Activated CD8-positive, alpha-beta T cell treated with anti-CD3 and anti-CD28 coated beads for 36 hours (primary cell): ENCODE data around the gene ACAA1. TPM values are rescaled to one million over a fixed set of nuclear protein-coding genes. Genes with fewer than 3 reads are reported as not detected.

Source experiments
- ATAC-seq: fragments of 200-7000 bp; cut with Tn5 transposase; one replicate; pipeline ENCODE4 v1.10.0; 2021; ENCODE audit warnings: mild to moderate bottlenecking, moderate library complexity
- CTCF ChIA-PET: fragments of 350-600 bp; sonication (Branson Sonifier 250); formaldehyde crosslinking; loops from one replicate; lab custom pipeline; 2021; ENCODE audit warnings: antibody characterized with exemption; lab: Charles Lee
- POLR2A ChIA-PET: fragments of 350-600 bp; sonication (Branson Sonifier 250); formaldehyde crosslinking; loops from one replicate; lab custom pipeline; 2021; ENCODE audit warnings: antibody characterized with exemption; lab: Charles Lee
- DNase-seq: peaks from one replicate; pipeline ENCODE4 v3.0.0-alpha.2; 2020
- H3K27ac Mint-ChIP-seq: one replicate; pipeline ENCODE4 v1.8.0; 2021; ENCODE audit warnings: mild to moderate bottlenecking, mixed read lengths
- H3K27me3 Mint-ChIP-seq: one replicate; pipeline ENCODE4 v1.8.0; 2021; ENCODE audit warnings: mixed read lengths
- H3K36me3 Mint-ChIP-seq: one replicate; pipeline ENCODE4 v1.8.0; 2021; ENCODE audit warnings: low read depth, mixed read lengths
- H3K4me1 Mint-ChIP-seq: one replicate; pipeline ENCODE4 v1.8.0; 2021; ENCODE audit warnings: low read depth, mixed read lengths
- H3K4me3 Mint-ChIP-seq: one replicate; pipeline ENCODE4 v1.8.0; 2021; ENCODE audit warnings: mild to moderate bottlenecking, moderate library complexity, mixed read lengths
- H3K9me3 Mint-ChIP-seq: one replicate; pipeline ENCODE4 v1.8.0; 2021; ENCODE audit warnings: mixed read lengths
- CTCF ChIP-seq: fragments of 200-600 bp; IDR thresholded peaks from one replicate; pipeline ENCODE4 v1.8.0; 2022; ENCODE audit warnings: antibody characterized with exemption, mild to moderate bottlenecking
- intact Hi-C: fragments of 100-400 bp; cut with micrococcal nuclease; formaldehyde crosslinking; loops from one replicate; pipeline ENCODE4 v1.10.0; 2022
- total RNA-seq, 2 experiments: library from RNA; stranded (reverse); gene quantifications; one replicate each; pipeline ENCODE4 v1.2.3, GENCODE V29; 2021

ACAA1 gene
- total RNA-seq, 2 experiments from 2014 or later: 70.1 to 72.0 TPM

DNA sequence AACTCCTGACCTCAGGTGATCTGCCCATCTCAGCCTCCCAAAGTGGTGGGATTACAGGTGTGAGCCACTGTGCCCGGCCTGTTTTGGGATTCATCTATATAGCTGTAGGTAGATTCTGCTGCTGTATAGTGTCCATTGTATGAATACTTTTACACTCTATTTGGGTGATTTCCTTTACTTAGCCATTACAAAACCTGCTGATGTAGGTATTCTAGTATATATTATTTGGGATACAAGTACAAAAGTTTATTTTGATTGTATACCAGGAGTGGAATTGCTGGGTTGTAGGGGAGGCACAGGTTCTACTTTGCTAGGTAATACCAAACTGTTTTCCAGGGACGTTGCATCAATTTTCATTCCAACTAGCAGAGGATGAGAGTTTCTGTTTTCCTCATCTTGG is 18.9 kb upstream of the ACAA1 start:
- DNase-seq (no peak), ATAC-seq (no peak)
- intact Hi-C loops: no loop called here
- Mint-ChIP-seq H3K4me1 (peaks cover 38% of the 10 kb centered on the region), H3K27me3 (no peaks in the 10 kb centered on the region), H3K4me3 (no peak overlapping the region), H3K36me3 (no peaks in the 10 kb centered on the region), H3K9me3 (no peaks in the 10 kb centered on the region), H3K27ac (no peak overlapping the region)
- ChIA-PET CTCF (interaction anchor here (2.0 to 4.3 kb wide), 2 partner anchors 8 to 191 kb away, joined by 5 to 21 read pairs; partner anchors contain the start of genes OXSR1 and XYLB), POLR2A (interaction anchor here (3.4 to 4.8 kb wide), 2 partner anchors 9 to 16 kb away, joined by 16 to 29 read pairs; partner anchors contain the start of gene OXSR1)
- TF ChIP-seq CTCF: no peak

GRCh38 chr3:38154625-38155255 is 17.8 kb upstream of the ACAA1 start:
- intact Hi-C loops: no loop called here
- Mint-ChIP-seq H3K9me3 (no peaks in the 10 kb centered on the region), H3K27me3 (no peaks in the 10 kb centered on the region), H3K4me1 (peaks cover 41% of the 10 kb centered on the region), H3K4me3 (no peak overlapping the region), H3K27ac (peak overlapping the region; percentile 74), H3K36me3 (no peaks in the 10 kb centered on the region)
- POLR2A ChIA-PET: interaction anchor here (1.3 to 4.8 kb wide), 3 partner anchors 10 to 46 kb away, joined by 3 to 29 read pairs (median 16); partner anchors contain the start of gene OXSR1
- DNase-seq: no peak
- no peak for TF ChIP-seq CTCF
- CTCF ChIA-PET: interaction anchor here (1.9 to 4.3 kb wide), 3 partner anchors 9 to 192 kb away, joined by 5 to 21 read pairs (median 5); partner anchors contain the start of genes OXSR1 and XYLB
- ATAC-seq: peak; percentile 67

GRCh38 chr3:38154033-38154494 is 17.1 kb upstream of the ACAA1 start:
- no peaks in the 10 kb centered on the region for H3K9me3 Mint-ChIP-seq
- H3K4me1 Mint-ChIP-seq: peaks cover 45% of the 10 kb centered on the region
- H3K27me3 Mint-ChIP-seq: no peaks in the 10 kb centered on the region
- ChIA-PET CTCF (interaction anchor here (0.9 to 4.3 kb wide), 5 partner anchors 10 to 326 kb away, joined by 4 to 21 read pairs (median 5); partner anchors contain the start of genes OXSR1 and XYLB), POLR2A (interaction anchor here (0.9 to 4.8 kb wide), 5 partner anchors 9 to 47 kb away, joined by 3 to 29 read pairs (median 5); partner anchors contain the start of gene OXSR1)
- no peaks in the 10 kb centered on the region for H3K36me3 Mint-ChIP-seq
- H3K4me3 Mint-ChIP-seq: no peak overlapping the region
- H3K27ac Mint-ChIP-seq: peak overlapping the region; percentile 74
- DNase-seq: no peak
- TF ChIP-seq CTCF: no peak
- no peak for ATAC-seq
- intact Hi-C loops: no loop called here

GRCh38 chr3:38153221-38153620 is 16.3 kb upstream of the ACAA1 start:
- Mint-ChIP-seq H3K4me3 (no peak overlapping the region), H3K36me3 (no peaks in the 10 kb centered on the region), H3K27me3 (no peaks in the 10 kb centered on the region), H3K9me3 (no peaks in the 10 kb centered on the region), H3K27ac (no peak overlapping the region), H3K4me1 (peaks cover 46% of the 10 kb centered on the region)
- DNase-seq (no peak), ATAC-seq (no peak)
- no peak for TF ChIP-seq CTCF
- intact Hi-C loops: no loop called here
- ChIA-PET POLR2A (interaction anchor here (0.9 to 4.8 kb wide), 5 partner anchors 8 to 47 kb away, joined by 3 to 29 read pairs (median 5); partner anchors contain the start of gene OXSR1), CTCF (interaction anchor here (0.7 to 4.3 kb wide), 5 partner anchors 10 to 327 kb away, joined by 3 to 21 read pairs (median 5); partner anchors contain the start of genes OXSR1 and XYLB)
